Measurements from ENCODE around the gene LTBP1. TPM values are rescaled to one million over a fixed set of nuclear protein-coding genes. Genes with fewer than 3 reads are reported as not detected.

Gene LTBP1
- total RNA-seq, 2 experiments from 2014 or later, result 61.1 to 82.6 TPM

GRCh38 chr2:33202641-33203522 is 256.1 kb downstream of the LTBP1 start:
- H4K20me1 ChIP-seq (ENCODE audit: insufficient read depth, low read length), result no peaks in the 10 kb centered on the region
- no TSS peak for BruUV-seq (replicated peaks)
- intact Hi-C loops (cut with micrococcal nuclease; ENCODE audit: unreplicated experiment), result no loop called here
- H3K9me3 ChIP-seq (ENCODE audit: low read length), result no peaks in the 10 kb centered on the region
- no peak for TF ChIP-seq CTCF (conservative IDR thresholded peaks at IDR 0.05; ENCODE audit: low read length)
- no peak for TF ChIP-seq EZH2phosphoT487 (IDR thresholded peaks at IDR 0.05; ENCODE audit: borderline replicate concordance, low read depth, low read length)
- no peaks in the 10 kb centered on the region for H3K79me2 ChIP-seq (ENCODE audit: insufficient read depth, low read depth, low read length)
- no peak for DNase-seq (ENCODE audit: low spot score)
- H3K9me2 ChIP-seq (ENCODE audit: insufficient read depth, low read length), result no peaks in the 10 kb centered on the region
- no peak overlapping the region for H3K4me3 ChIP-seq (ENCODE audit: low read depth, low read length, poor library complexity, severe bottlenecking)
- POLR2A ChIA-PET, result interaction anchor here (0.6 to 0.8 kb wide), 4 partner anchors 12 to 456 kb away, joined by 3 to 5 read pairs (median 3); no protein-coding TSS in a partner anchor
- H3K36me3 ChIP-seq (ENCODE audit: insufficient read depth, low read length), result peaks cover 35% of the 10 kb centered on the region
- H3K4me1 ChIP-seq (ENCODE audit: insufficient read depth, low read length, poor library complexity, severe bottlenecking), result peaks cover 8% of the 10 kb centered on the region
- H2AFZ ChIP-seq (ENCODE audit: low read length), result no peak overlapping the region
- CTCF ChIA-PET (ENCODE audit: unreplicated experiment), result no interaction called here
- H3K27ac ChIP-seq (ENCODE audit: low read depth, low read length, poor library complexity, severe bottlenecking), result no peak overlapping the region
- H3K4me2 ChIP-seq (ENCODE audit: low read length), result no peak overlapping the region

- no peaks in the 10 kb centered on the region for H3K9me2 ChIP-seq (ENCODE audit: insufficient read depth, low read length)
- POLR2A ChIA-PET, result interaction anchor here (0.8 kb wide), 1 partner anchor 13 kb away, joined by 3 read pairs; no protein-coding TSS in a partner anchor
- TF ChIP-seq CTCF (conservative IDR thresholded peaks at IDR 0.05; ENCODE audit: low read length) (no peak), EZH2phosphoT487 (IDR thresholded peaks at IDR 0.05; ENCODE audit: borderline replicate concordance, low read depth, low read length) (no peak)
- H3K4me2 ChIP-seq (ENCODE audit: low read length), result no peak overlapping the region
- H3K9me3 ChIP-seq (ENCODE audit: low read length), result no peaks in the 10 kb centered on the region
- intact Hi-C loops (cut with micrococcal nuclease; ENCODE audit: unreplicated experiment), result no loop called here
- no peak overlapping the region for H2AFZ ChIP-seq (ENCODE audit: low read length)
- CTCF ChIA-PET (ENCODE audit: unreplicated experiment), result no interaction called here
- H3K36me3 ChIP-seq (ENCODE audit: insufficient read depth, low read length), result peaks cover 44% of the 10 kb centered on the region
- no peaks in the 10 kb centered on the region for H4K20me1 ChIP-seq (ENCODE audit: insufficient read depth, low read length)
- peaks cover 8% of the 10 kb centered on the region for H3K4me1 ChIP-seq (ENCODE audit: insufficient read depth, low read length, poor library complexity, severe bottlenecking)
- BruUV-seq (replicated peaks), result no TSS peak
- no peak for DNase-seq (ENCODE audit: low spot score)
- H3K27ac ChIP-seq (ENCODE audit: low read depth, low read length, poor library complexity, severe bottlenecking), result no peak overlapping the region
- no peaks in the 10 kb centered on the region for H3K79me2 ChIP-seq (ENCODE audit: insufficient read depth, low read depth, low read length)
- no peak overlapping the region for H3K4me3 ChIP-seq (ENCODE audit: low read depth, low read length, poor library complexity, severe bottlenecking)
Measured at GRCh38 chr2:33204945-33205344, 258.2 kb downstream of the LTBP1 start.
